Bone marrow (tissue), 2 donors: Measurements from ENCODE around the gene SGK2.
"Not testable (repeated sequence)": the region's sequence is repeated elsewhere in the genome, so short reads cannot be mapped to it uniquely, and the experiment has no call there.

ENCODE experiments used
- DNase-seq, 2 donors: peaks; one replicate each; lab custom pipeline; 2025; lab: John Stamatoyannopoulos, UW

The SGK2 gene

DNA sequence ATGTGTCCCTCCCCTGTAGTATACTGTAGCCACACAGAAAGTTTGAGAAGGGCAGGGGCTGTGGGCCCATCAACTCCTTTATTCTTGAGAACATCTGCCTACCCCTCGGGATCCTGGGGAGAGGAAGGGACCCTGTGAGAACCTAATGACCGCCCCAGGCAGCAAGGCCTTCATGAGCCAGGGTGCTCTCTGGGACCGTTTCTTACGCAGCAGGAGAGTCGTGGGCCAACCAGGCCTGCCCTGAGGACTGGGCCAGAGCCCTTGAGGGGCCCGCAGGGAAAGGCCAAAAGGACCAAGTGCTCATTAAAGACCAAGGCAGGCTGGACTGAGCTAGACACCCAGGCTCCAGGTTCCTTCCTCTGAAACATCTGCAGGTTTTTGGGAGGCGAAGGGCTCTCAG lies 5.2 kb downstream of the SGK2 start:
- DNase-seq: no peak

DNA sequence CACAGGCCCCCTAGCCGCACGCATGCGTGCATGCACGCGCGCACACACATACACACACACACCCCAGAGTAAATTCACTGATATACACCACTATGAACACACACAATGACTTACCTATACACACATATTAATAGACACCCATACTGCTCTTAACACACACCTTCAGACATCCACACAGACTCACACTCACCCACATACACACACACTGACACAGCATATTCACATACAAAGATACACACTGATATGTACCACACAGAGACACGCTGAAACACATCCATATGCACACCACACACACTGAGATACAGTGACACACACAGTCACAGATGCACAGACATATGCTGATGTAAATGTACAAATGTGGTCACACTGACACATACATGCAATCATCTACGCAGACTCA lies 5.6 kb downstream of the SGK2 start:
- no peak for DNase-seq

GRCh38 chr20:43564993-43565757 lies 6.3 kb downstream of the SGK2 start:
- no peak for DNase-seq

GRCh38 chr20:43565758-43566104 lies 6.9 kb downstream of the SGK2 start:
- DNase-seq: no peak

DNA sequence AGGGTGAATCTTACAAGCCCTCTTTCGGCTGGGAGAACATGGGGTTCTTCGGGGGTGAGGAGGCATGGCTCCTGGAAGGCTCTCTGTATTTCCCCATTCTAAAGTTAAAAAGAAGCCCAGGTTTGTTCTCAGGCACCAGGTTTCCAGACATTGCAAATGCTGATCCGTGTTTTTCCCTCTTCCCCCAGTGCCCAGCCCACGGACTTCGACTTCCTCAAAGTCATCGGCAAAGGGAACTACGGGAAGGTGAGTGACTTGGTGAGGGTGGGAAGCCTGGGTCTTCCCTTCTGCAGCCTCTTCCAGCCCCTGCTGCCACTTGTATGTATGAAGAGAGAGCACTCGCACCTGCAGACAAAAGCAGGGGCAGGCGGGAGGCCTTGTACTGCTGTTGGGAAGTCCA lies 8.7 kb downstream of the SGK2 start:
- DNase-seq: no peak

DNA sequence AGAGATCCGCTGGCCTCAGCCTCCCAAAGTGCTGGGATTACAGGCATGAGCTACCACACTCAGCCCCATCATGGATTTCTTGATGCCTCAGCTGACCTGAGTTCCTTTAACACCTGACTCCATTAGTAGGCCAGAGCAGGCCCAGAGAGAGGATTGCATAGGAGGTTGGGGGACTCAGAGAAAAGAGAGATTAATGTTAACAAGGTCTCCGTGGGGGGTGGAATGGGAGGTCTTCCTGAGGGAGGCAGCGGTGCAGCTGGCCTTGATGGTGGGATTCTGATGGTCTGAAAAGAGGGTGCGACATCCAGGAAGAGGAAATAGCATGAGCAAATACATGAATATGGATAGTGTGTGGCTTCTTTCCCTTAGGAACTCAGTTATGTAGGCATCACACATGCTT lies 9.9 kb downstream of the SGK2 start:
- no peak for DNase-seq

- no peak for DNase-seq
These were observed 10.5 kb downstream of the SGK2 start for GRCh38 chr20:43569282-43569681.

DNA sequence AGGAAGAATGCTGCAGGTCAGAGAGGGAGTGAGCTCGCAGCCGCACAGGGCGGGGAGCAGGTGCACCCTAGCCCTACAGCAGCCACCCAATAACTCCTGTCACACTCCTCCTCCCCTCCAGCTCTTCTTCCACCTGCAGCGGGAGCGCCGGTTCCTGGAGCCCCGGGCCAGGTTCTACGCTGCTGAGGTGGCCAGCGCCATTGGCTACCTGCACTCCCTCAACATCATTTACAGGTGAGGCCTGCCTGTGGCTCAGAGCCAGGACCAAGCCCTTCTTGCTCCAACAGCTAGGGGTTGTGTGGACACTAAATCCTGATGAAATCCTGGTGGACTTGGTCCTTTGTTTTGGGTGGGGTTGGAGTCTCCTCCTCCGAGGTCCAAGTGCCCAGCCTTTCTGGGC lies 11.7 kb downstream of the SGK2 start:
- no peak for DNase-seq

DNA sequence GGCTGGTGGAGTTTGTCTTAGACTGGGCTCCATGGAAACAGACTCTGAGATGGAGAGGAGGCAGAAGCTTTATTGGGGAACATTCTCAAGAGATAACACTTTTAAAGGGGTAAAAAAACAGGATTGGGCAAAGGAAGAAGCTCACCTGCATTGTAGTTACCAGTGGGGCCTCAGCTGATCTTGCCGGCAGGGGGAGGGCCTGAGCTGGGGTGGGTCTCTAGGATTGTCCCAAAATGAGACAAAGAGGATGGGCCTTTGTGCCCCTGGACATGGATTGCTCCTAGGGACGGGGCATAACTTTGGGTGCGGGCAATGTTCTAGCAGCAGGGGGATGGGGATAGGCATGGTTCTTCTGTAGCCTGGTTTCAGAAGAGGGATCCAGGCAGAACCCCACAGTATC lies 12.5 kb downstream of the SGK2 start:
- DNase-seq: no peak

- no peak for DNase-seq
These were observed 12.9 kb downstream of the SGK2 start for GRCh38 chr20:43571771-43572170.

DNA sequence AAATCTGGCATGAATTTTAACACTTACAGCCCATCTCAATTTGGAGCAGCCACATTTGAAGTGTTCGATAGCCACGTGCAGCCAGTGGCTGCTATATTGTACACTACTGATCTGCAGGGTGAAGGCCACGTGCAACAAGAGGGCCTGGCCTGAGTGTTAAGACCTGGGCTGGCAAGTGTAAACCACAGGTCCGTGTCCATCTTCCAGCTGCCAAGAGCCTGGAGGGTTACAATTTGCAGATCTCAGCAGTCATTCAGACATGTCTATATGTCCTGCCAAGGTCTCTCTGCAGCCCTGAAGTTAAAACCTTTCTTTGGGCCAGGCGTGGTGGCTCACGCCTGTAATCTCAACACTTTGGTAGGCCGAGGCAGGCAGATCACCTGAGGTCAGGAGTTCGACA lies 14.1 kb downstream of the SGK2 start:
- no peak for DNase-seq

- no peak for DNase-seq
These were observed 17.3 kb downstream of the SGK2 start for GRCh38 chr20:43576108-43576507.

GRCh38 chr20:43579861-43580793 lies 21.3 kb downstream of the SGK2 start:
- no peak for DNase-seq

- DNase-seq: no peak
These were observed 24.5 kb downstream of the SGK2 start for GRCh38 chr20:43583133-43583864.

GRCh38 chr20:43583982-43584432 lies 25.2 kb downstream of the SGK2 start:
- DNase-seq: peak in 1 of 2 donors; percentile 13

- DNase-seq: no peak
These were observed 25.8 kb downstream of the SGK2 start for GRCh38 chr20:43584448-43585136.

GRCh38 chr20:43586641-43587040 lies 27.8 kb downstream of the SGK2 start:
- no peak for DNase-seq

- not testable (repeated sequence) for DNase-seq
These were observed 29.7 kb downstream of the SGK2 start for GRCh38 chr20:43588526-43588925.

GRCh38 chr20:43590036-43590391 lies 31.2 kb downstream of the SGK2 start:
- DNase-seq: no peak

DNA sequence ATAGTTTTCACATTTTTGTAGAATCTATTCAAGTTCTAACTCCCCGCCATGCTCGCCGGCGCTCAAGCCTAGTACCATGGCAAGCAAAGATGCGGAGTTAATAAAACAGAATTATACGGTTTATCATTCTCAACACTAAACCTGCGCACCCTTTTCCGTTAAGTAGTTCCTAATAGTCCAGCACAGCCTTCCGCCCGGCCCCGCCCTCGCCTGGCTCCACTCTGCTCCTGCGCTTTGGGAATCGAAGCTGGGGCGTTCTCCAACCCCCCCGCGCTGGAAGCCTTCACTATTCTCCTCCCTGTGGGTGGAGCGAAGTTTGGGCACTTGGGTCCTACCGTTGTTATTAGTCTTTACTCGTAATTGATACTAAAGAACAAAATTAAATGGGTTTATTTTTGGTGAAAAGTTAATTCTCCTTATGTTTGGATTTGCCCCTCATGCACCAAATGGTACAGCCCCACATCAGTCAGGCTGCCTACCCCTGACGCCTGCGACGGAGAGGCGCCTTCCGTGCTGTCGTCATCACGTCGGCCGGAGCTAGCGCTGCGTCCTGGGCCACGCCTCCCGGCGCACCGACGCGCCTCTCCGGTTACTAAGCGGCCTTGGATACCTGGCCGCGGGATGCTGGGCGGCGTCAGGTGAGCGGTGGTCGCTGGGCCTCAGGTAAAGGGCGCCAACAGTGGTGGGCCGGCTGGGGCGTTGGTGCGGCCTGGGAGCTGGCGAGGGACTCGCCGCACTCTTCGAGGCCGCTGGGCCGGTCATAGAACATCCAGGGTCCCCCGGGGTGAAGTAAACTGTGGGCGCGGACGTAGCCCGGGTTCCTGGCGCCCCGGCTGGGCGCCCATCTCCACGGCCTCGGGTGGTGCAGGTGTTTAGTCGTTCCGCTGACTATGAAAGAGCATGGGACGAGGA lies 31.8 kb downstream of the SGK2 start, which contains the start of gene IFT52:
TSS of gene IFT52 (plus strand) at position 546 of the 912 bp plus-strand sequence. CDS start 3,762 bp downstream, outside the sequence.
- peak; percentile 78 to 83 for DNase-seq

- DNase-seq: not testable (repeated sequence)
These were observed 43.1 kb downstream of the SGK2 start for GRCh38 chr20:43601960-43602359.
